IMR-90 (cell line): ENCODE results near the gene MRFAP1L1.

Source experiments
- CTCF ChIP-seq: conservative IDR thresholded peaks from 2 replicates; pipeline ENCODE4 v1.5.1; 2012; ENCODE audit warnings: mild to moderate bottlenecking, low read depth, low read length, improper control_type of control experiment
- POLR2A ChIP-seq: IDR thresholded peaks from 2 replicates; pipeline ENCODE4 v1.6.1; 2012; ENCODE audit warnings: mild to moderate bottlenecking, low read depth, low read length

GRCh38 chr4:6676722-6677558 lies 32.7 kb downstream of the MRFAP1L1 start:
- TF ChIP-seq POLR2A (no peak), CTCF (no peak)
